ENCODE data around the gene CFAP52.

Gene CFAP52

GRCh38 chr17:9676820-9677310, 100.4 kb downstream of the CFAP52 start:
- DNase-seq (ENCODE audit: extremely low spot score) = peak; percentile 26
- ChIA-PET POLR2A (interaction anchor here (0.6 kb wide), 1 partner anchor 44 kb away, joined by 3 read pairs; no protein-coding TSS in a partner anchor), CTCF (interaction anchor here (1.2 to 1.8 kb wide), 2 partner anchors 10 to 22 kb away, joined by 3 to 5 read pairs; no protein-coding TSS in a partner anchor)
- no peak for TF ChIP-seq CTCF (IDR thresholded peaks at IDR 0.05; ENCODE audit: control extremely low read depth, extremely low read depth, low read depth, missing control alignments)

GRCh38 chr17:9677411-9677810, 101.0 kb downstream of the CFAP52 start:
- POLR2A ChIA-PET = interaction anchor here (0.6 kb wide), 1 partner anchor 43 kb away, joined by 3 read pairs; no protein-coding TSS in a partner anchor
- CTCF ChIA-PET = interaction anchor here (1.2 to 1.8 kb wide), 2 partner anchors 10 to 21 kb away, joined by 3 to 5 read pairs; no protein-coding TSS in a partner anchor
- no peak for TF ChIP-seq CTCF (IDR thresholded peaks at IDR 0.05; ENCODE audit: control extremely low read depth, extremely low read depth, low read depth, missing control alignments)
- DNase-seq (ENCODE audit: extremely low spot score) = no peak

- CTCF ChIA-PET = interaction anchor here (1.2 to 1.8 kb wide), 2 partner anchors 11 to 21 kb away, joined by 3 to 5 read pairs; no protein-coding TSS in a partner anchor
- DNase-seq (ENCODE audit: extremely low spot score) = no peak
- TF ChIP-seq CTCF (IDR thresholded peaks at IDR 0.05; ENCODE audit: control extremely low read depth, extremely low read depth, low read depth, missing control alignments) = no peak
- POLR2A ChIA-PET = no interaction called here
Measured at GRCh38 chr17:9677896-9678295, 101.5 kb downstream of the CFAP52 start.

- POLR2A ChIA-PET = no interaction called here
- CTCF ChIA-PET = no interaction called here
- no peak for DNase-seq (ENCODE audit: extremely low spot score)
- TF ChIP-seq CTCF (IDR thresholded peaks at IDR 0.05; ENCODE audit: control extremely low read depth, extremely low read depth, low read depth, missing control alignments) = no peak
Measured at GRCh38 chr17:9684955-9685621, 108.6 kb downstream of the CFAP52 start.
